NCI-H2196 (cell line): ENCODE data around the gene STAG1.
"Not testable (repeated sequence)": the region's sequence is repeated elsewhere in the genome, so short reads cannot be mapped to it uniquely, and the experiment has no call there.

Experiments used
- DNase-seq: peaks from one replicate; lab custom pipeline; 2025; ENCODE audit not compliant: unreplicated experiment; lab: John Stamatoyannopoulos, UW

Gene STAG1

DNA sequence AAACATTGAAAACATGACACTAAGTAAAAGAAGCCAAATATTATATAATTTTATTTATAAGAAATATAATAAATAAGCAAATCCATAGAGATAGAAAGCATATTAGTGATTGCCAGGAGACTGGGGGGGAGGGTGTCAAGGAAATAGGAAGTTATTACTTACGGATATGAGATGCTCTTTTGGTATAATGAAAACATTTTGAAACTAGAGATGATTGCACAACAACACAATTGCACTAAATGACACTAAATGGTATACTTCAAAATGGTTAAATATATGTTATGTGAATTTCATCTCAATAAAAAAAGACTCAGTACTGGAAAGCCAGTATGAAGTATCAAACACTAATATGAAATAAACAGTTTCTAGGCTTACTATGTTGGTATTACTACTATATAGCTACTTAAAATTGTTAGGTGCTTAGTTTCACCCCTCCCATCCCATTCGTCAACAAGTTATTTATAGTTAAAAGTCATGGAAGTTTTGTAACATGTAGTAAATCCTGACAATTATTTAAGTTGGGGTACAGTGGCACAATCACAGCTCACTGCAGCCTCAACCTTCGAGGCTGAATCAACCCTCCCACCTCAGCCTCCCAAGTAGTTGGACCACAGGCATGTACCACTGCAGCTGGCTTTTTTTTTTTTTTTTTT is 43.7 kb downstream of the STAG1 start:
- no peak for DNase-seq

DNA sequence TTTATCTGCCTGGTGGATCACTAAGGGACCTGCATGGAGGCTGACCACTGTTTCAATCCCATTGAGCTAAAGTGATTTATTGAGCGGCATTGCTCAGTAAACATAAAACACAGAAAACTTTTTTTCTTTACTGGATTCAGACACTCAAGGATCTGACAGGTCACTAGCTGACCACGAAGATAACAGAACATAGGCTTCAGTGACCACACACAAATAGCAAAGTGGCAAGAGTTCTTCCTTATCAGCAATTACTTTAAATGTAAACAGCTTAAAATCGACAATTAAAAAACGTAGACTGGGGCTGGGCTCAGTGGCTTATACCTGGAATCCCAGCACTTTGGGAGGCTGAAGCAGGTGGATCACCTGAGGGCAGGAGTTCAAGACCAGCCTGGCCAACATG is 48.7 kb downstream of the STAG1 start:
- DNase-seq = no peak

DNA sequence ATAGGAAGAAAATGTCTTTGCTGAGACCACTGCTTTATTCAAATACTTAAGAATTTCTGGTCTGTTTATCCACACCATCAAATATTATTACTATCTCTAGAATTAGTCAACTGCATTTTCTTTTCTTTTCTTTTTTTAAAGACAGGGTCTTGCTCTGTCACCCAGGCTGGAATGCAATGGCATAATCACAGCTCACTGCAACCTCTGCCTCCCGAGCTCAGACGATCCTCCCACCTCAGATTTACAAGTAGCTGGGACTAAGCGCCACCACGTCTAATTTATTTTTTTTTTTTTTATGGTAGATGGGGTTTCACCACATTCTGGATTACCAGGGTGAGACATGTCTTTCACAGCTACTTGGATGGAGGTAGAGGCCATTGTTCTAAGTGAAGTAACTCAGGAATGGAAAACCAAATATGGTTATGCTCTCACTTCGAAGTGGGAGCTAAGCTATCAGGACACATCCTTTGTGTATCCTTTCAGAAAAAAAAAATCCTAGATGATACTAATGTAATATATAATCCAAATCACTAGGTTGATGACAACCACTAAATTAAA is 52.8 kb downstream of the STAG1 start:
- DNase-seq = no peak

DNA sequence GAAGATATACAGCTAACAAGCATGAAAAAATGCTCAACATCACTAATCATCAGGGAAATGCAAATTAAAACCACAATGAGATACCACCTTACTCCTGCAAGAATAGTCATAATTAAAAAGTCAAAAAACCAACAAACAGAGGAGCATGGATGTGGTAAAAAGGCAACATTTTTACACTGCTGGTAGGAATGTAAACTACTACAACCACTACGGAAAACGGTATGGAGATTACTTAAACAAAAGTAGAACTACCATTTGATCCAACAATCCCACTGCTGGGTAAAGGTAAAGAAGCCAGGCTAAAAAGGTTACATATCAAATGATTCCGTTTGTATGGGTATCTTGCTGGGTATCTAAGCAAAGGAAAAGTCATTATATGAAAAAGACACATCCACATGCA is 53.8 kb downstream of the STAG1 start:
- DNase-seq = no peak

DNA sequence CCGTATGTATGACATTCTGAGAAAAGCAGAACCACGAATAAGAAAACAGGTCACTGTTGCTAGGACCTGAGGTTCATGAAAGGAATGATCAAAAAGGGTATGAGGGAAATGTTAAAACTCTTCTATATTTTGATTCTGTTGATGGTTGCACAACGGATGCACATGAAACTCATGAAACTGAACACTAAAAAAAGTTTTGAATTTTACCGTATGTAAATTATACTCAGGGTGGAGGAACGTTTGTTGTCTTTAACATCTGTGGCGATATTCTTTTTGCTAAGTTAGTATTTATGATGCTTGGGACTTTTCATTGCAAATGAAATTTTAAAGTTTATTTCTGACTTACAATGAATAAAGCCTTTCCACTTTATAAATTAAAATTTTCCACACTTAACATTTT is 55.4 kb downstream of the STAG1 start:
- DNase-seq = no peak

DNA sequence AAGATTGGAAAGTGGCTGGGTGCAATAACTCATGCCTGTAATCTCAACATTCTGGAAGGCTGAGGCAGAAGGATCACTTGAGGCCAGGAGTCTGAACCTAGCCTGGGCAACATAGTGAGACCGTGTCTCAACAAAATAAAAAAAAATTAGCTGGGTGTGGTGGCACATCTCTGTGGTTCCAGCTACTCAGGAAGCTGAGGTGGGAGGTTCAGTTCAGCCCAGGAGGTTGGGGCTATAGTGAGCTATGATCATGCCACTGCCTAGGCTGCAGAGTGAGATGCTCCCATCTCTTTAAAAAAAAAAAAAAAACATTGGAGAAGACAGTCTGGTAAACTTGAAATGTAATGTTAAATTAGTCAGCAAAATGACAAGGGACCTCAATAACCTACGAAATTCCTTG is 57.9 kb downstream of the STAG1 start:
- DNase-seq = no peak

DNA sequence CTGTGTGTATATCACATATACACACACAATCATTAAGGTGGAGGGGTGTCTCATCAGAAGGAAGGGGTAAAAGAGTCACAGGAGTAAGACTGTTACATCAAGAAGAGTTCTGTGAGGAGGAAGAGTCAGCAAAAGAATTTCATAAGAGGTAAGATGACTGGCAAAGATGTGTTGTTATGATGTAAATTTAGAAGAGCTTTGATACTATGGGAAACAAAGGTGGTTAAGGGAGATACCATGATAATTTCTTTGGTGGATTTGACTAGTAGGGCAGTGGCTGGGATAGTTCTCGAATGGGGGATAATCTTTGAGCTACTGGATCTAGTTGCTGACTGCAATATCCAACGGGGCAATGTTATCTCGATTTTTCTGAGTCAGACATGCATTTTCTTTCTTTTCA is 61.6 kb downstream of the STAG1 start:
- DNase-seq = no peak

DNA sequence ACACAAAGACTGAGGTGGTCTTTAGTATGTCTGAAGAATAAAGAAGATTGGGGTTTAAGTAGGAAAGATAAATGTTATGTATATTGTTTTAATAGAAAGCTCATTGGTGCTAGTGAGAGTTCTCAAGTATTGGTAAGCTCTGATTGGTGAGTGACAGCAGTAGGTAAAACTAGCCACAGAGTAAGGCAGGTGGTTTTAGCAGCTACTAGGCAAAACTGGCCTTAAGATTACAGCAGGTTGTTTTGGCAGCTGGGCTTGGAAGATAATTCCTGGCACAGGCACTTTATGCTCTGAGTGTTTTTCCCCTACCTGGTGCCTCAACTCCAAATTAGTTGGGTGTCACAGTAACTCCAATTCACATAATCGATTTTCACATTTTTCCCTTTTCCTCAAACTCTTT is 66.3 kb downstream of the STAG1 start:
- no peak for DNase-seq

DNA sequence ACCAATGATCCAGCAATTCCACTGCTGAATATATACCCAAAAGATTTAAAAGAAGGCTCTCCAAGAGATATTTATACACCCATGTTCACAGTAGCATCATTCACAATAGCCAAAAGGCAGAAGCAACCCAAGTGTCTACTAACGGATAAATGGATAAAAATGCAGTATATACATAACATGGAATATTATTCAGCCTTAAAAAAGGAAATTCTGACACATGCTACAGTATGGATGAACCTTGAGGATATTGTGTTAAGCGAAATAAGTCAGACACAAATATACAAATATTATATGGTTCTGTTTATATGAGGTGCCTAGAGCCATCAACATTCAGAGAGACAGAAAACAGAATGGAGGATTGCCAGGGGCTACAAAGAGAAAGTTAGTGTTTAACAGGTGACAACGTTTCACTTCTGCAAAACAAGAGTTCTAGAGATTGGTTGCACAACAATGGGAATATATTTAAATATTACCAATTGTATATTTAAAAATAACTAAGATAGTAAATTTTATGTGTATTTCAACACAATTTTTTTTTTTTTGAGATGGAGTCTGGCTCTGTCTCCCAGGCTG is 69.4 kb downstream of the STAG1 start:
- no peak for DNase-seq

DNA sequence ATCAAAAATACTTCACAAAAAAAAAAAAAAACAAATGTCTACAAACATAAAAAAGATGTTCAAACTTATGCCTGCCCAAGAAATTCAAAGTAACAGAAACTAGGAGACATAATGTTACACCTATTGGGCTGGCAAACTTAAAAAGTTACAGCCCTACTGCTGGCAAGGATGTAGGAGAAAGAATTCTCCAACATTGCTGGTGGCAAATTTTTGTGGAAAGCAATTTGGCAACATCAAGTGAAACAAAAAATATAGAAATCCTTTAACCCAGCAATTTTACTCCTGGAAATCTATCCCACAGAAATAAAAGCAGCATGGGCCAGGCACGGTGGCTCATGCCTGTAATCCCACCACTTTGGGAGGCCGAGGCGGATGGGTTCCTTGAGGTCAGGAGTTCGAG is 73.2 kb downstream of the STAG1 start:
- DNase-seq = no peak

DNA sequence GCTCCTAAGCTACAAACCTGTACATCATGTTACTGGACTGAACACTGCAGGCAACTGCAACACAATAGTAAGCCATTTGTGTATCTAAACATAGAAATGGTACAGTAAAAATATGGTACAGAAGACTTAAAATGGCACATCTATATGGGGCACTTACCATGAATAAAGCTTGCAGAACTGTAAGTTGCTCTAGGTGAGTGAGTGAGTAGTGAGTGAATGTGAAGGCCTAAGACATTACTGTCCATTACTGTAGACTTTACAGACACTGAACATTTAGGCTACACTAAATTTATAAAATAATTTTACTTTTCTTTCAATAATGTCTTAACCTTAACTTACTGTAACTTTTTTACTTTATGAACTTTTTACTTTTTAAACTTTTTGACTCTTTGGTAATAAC is 76.2 kb downstream of the STAG1 start:
- no peak for DNase-seq

DNA sequence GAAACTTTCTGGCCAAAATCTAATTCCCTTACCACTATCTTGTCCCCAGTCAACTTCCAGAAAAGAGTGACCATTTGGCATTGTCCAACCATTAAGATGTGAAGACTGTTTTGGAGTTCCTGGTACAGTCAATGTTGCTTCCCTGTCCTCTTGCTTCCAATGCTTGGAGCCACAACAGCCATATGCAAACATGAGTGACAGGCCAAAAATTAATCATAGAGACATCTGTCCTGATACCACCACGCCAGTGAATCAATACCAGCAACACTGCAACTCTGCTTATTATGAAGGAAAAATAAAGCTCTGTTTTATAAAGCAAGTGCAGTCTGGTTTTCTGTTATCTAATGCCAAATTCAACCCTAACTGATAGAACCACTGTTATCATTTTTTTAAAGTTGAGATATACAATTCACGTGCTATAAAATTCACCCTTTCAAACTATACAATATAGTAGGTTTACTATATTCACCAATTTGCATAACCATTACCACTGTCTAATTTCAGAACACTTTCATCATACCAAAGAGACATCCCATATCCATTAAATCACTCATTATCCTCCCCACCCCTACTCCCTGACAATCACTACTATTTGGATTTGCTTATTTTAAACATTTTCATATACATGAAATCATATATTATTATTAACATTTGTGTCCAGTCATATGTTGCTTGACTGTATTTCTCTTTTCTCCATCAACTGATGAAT is 76.9 kb downstream of the STAG1 start:
- DNase-seq = no peak

DNA sequence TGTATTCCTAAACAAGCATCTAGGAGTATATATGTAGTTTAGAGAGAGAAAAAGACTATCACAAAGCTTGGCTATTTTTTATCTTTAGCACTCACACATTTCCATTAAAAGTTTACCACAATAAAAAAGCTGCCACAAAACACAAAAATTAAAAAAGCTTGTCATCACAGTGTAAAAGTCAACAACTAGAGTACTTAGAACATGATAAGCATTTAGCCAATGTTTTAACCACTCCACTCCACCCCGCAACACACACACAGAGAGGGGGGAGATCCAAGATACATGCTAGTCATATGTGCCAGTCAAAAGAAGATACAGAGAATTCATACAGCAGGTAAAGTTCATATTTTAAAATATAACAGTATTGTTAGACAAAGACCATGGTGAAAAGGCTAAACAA is 79.7 kb downstream of the STAG1 start:
- DNase-seq = no peak

DNA sequence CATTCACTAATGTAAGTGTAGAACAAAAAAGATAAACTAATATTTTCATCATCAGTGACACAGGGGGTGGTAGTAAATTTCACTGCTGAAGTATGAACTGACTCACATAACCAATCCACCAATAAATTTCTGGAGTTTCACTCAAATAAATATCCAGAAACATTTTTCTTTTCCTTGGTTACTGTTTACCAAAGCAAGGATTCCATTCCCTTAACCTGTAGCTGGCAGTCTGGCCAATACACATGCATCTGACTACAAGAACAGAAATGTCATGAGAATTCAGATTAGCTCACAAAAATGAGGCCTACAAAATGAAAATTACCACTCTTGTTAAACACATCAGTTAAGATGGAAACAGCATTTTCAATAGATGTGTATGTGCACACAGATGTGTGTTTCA is 80.3 kb downstream of the STAG1 start:
- DNase-seq = no peak

DNA sequence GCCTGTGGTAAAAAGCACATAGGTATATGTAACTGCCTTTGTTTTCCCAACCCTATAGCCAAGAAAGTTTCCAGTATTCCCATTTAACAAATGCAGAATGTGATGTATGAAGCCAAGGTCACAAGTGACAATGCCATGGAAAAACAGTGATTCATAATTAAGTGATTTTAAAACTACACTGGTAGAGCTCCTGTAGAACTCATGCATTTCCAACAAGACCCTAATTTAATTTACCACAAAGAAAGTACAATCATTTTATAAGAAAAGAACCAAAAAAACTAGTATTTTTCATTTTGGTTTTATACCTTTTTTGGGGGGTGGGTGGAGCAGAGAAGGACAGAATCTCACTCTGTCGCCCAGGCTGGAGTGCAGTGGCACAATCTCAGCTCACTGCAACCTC is 82.0 kb downstream of the STAG1 start:
- DNase-seq = no peak

DNA sequence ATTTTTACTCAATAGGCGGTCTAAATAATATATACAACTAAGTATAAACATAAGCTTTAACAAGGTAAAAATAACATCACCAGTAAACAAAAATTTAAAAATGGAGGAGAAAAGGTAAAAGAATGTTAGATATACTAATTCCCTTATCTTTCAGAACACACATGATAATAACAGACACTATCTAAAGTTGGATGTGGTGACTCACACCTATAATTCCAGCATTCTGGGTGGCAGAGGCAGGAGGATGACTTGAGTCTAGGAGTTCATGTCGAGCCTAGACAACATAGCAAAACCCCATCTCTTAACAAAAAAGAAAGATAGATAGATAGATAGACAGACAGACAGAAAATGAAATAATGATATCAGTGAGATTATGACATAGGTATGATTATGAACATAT is 85.1 kb downstream of the STAG1 start:
- no peak for DNase-seq

DNA sequence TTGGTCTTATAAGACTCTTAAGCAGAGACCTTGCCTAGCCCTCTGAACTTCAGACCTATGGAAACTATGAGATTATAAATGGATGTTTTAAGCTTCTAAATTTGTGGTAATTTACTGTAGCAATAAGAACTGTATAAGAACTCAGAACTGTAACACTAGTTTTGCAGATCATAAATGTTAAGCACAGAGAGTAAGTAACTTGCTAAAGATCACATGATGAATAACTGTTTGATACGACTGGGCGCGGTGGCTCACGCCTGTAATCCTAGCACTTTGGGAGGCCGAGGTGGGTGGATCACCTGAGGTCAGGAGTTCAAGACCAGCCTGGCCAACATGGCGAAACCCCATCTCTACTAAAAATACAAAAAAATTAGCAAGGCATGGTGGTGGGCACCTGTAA is 85.9 kb downstream of the STAG1 start:
- DNase-seq = not testable (repeated sequence)

DNA sequence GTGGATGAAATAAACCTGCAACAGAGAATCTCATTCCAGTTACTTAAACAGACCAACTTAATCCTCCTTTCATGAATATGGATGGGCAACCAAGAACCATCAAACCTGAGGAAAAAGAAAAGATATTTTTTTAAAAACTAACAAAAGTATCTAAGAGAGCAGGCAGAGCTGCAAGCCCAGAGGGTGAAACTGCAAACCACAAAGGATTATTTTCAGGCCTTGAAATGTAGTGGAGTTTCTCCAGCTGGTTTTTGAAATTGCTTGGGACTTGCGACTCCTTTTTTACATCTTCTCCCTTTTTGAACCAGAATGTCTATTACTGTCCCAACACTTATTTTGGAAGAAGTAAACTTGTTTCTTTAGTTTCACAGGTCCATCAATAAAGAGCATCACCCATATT is 87.4 kb downstream of the STAG1 start:
- no peak for DNase-seq

DNA sequence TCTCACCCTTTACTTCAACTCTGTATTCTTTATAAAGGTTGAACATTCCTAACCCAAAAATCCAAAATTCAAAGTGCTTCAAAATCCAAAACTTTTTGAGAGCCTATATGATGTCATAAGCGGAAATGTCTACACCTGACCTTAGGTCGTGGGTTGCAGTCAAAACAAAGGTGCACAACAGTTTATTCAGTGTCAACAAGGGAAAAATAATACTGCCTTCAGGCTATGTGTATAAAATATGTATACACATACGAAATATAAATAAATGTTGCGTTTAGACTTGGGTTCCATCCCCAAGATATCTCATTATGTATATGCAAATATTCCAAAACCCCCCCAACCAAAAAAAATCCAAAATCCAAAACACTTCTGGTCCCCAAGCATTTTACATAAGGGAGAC is 90.9 kb downstream of the STAG1 start:
- DNase-seq = no peak

DNA sequence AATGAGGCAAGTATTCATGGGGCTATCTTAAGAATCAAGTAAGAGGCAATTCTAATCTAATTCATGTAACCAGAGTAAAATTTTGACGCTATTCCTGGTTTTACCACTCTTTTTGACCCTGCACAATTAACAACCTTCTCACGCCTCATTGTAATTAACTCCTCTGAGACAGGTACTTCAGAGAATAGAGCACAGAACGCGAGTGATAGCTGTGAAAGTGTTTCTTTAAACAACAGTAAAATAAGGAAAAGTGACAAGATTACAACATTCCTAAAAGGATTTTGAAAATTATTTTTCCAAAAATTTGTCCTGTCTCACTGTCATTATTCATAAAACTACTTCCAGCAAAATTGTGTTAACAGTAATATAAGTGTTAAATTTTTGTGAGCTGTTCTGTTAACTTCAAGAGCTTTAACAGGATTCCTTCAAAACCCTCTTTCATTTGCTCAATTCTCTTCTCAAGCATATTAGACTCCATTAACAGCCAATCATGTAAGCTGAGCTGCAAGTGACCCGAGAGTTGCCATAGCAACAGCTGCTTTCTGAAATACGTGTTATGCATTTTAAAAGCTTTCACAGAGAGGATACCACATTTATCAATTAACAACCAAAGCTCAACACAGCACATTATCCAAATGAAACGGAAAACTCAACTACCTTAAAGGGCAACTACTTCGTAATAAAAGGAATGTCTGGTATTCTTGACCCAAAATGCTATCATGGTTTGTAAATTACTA is 93.1 kb downstream of the STAG1 start:
- DNase-seq = peak; percentile 73

DNA sequence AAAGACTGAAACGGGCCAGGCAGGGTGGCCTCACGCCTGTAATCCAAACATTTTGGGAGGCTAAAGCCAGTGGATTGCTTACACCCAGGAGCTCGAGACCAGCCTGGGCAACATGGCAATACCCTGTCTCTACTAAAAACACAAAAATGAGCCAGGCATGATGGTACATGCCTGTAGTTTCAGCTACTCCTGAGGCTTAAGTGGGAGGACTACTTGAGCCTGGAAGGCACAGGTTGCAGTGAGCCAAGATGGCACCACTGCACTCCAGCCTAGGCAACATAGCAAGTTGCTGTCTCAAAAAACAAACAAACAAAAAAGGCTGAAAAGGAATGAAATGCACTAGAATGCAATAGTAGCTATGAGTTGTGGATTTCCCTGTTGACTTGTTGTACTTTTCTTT is 94.7 kb downstream of the STAG1 start:
- DNase-seq = no peak

DNA sequence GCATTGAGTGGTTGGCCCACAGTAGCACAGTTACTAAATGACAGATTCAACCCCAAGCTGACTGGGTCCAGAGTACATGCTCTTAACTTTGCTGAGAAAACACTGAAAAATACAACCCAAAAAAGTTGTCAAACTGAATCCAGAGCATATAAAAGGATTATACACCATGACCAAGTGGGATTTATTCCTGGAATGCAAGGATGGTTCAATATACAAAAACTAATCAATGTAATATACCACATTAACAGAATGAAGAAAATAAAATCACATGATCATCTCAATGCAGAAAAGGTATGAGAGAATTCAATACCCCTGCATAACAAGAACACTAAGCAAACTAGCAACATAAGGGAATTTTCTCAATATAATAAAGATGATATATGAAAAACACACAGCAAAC is 98.5 kb downstream of the STAG1 start:
- no peak for DNase-seq
